Natural killer cell (primary cell): ENCODE results near the gene MBP. TPM values are rescaled to one million over a fixed set of nuclear protein-coding genes. Genes with fewer than 3 reads are reported as not detected.
A peak's percentile ranks its signal among the peaks of the same experiment; 100 is the strongest.

Source experiments
- ATAC-seq, 3 donors: fragments of 150-1000 bp in 2 of 3; fragments of 200-7000 bp in 1 of 3; cut with Tn5 transposase; 1 replicate in 1 of 3; 2 replicates in 2 of 3; pipeline ENCODE4 v1.10.0; 2021; ENCODE audit warnings: mild to moderate bottlenecking in 2 of 3, moderate library complexity in 2 of 3
- DNase-seq, 2 donors: peaks; one replicate each; pipeline versions ENCODE4 v3.0.0 to v3.0.0-alpha.2; 2013 to 2021; ENCODE audit warnings: mixed read lengths in 1 of 2
- H3K27ac ChIP-seq: one replicate; pipeline ENCODE4 v1.5.1; 2013; ENCODE audit warnings: mild to moderate bottlenecking, low read length
- H3K27me3 ChIP-seq: one replicate; pipeline ENCODE4 v1.6.1; 2013; ENCODE audit warnings: low read length; ENCODE audit not compliant: control insufficient read depth, insufficient read depth
- H3K36me3 ChIP-seq: one replicate; pipeline ENCODE4 v1.6.1; 2013; ENCODE audit warnings: low read length; ENCODE audit not compliant: control insufficient read depth, insufficient read depth
- H3K4me1 ChIP-seq: one replicate; pipeline ENCODE4 v1.6.1; 2013; ENCODE audit warnings: low read length; ENCODE audit not compliant: control insufficient read depth, insufficient read depth
- H3K4me3 ChIP-seq: one replicate; pipeline ENCODE4 v1.5.1; 2013; ENCODE audit warnings: low read length
- H3K9me3 ChIP-seq: one replicate; pipeline ENCODE4 v1.6.1; 2013; ENCODE audit warnings: low read length; ENCODE audit not compliant: control insufficient read depth, insufficient read depth
- H3K27ac Mint-ChIP-seq, 2 donors: one replicate each; pipeline ENCODE4 v1.8.0; 2022; ENCODE audit warnings: mild to moderate bottlenecking in 2 of 2, mixed read lengths in 2 of 2, moderate library complexity in 1 of 2
- H3K27me3 Mint-ChIP-seq, 2 donors: one replicate each; pipeline ENCODE4 v1.8.0; 2022; ENCODE audit warnings: low read depth in 2 of 2, mixed read lengths in 2 of 2
- H3K36me3 Mint-ChIP-seq: one replicate; pipeline ENCODE4 v1.8.0; 2022; ENCODE audit warnings: mixed read lengths
- H3K4me1 Mint-ChIP-seq, 2 donors: one replicate each; pipeline ENCODE4 v1.8.0; 2022; ENCODE audit warnings: mixed read lengths in 2 of 2
- H3K4me3 Mint-ChIP-seq: one replicate; pipeline ENCODE4 v1.8.0; 2022; ENCODE audit warnings: mild to moderate bottlenecking, moderate library complexity, mixed read lengths
- H3K9me3 Mint-ChIP-seq, 2 donors: one replicate each; pipeline ENCODE4 v1.8.0; 2022; ENCODE audit warnings: mixed read lengths in 2 of 2
- WGBS: methylation state at CpG from one replicate; pipeline ENCODE4 v1.1.7; 2013; ENCODE audit warnings: missing lambda C conversion rate; ENCODE audit not compliant: insufficient coverage; 5-methylcytosine and 5-hydroxymethylcytosine counted together
- intact Hi-C: fragments of 100-400 bp; cut with micrococcal nuclease; formaldehyde crosslinking; loops from one replicate; pipeline ENCODE4 v1.14.2; 2022
- total RNA-seq, 4 donors: library from RNA; stranded (reverse); fragments of 120-200 nt in 1 of 4; gene quantifications; one replicate each; pipeline versions ENCODE4 v1.2.3 to v1.2.4, GENCODE V29; 2013 to 2022
- TF ChIP-seq, protein P1 (sequence below): fragments of 200-600 bp; IDR thresholded peaks from one replicate; pipeline ENCODE4 v1.8.0; 2022; ENCODE audit warnings: antibody characterized with exemption

MBP gene
- total RNA-seq, 3 donors from 2014 or later (not counting 1 experiment from before 2014, with no cell fraction given), result 183 to 344 (median 325) TPM

DNA sequence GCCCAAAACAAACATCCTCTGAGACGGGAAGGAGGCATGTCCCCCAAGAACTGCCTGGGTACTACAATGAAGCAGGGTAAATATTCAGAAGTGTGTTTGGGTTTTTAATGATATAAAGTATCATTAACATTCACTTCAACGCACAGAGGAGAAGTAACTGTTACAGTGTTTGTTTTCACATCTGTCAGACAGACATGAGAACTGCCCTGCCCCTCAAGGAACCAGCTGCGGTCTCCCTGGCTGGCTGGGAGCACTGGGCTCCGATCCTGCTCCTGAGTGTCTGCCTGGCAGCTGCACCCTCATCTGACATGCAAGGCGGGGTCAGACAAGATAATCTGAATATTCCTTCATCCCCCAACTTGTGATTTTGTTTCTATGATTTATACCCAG lies 75.6 kb downstream of the MBP start:
- no peak for ATAC-seq
- Histone ChIP-seq H3K27ac (peak overlapping the region; percentile 92), H3K36me3 (peaks cover 4% of the 10 kb centered on the region), H3K4me3 (no peak overlapping the region), H3K27me3 (no peaks in the 10 kb centered on the region), H3K4me1 (peaks cover 94% of the 10 kb centered on the region), H3K9me3 (no peaks in the 10 kb centered on the region)
- TF ChIP-seq, protein P1, sequence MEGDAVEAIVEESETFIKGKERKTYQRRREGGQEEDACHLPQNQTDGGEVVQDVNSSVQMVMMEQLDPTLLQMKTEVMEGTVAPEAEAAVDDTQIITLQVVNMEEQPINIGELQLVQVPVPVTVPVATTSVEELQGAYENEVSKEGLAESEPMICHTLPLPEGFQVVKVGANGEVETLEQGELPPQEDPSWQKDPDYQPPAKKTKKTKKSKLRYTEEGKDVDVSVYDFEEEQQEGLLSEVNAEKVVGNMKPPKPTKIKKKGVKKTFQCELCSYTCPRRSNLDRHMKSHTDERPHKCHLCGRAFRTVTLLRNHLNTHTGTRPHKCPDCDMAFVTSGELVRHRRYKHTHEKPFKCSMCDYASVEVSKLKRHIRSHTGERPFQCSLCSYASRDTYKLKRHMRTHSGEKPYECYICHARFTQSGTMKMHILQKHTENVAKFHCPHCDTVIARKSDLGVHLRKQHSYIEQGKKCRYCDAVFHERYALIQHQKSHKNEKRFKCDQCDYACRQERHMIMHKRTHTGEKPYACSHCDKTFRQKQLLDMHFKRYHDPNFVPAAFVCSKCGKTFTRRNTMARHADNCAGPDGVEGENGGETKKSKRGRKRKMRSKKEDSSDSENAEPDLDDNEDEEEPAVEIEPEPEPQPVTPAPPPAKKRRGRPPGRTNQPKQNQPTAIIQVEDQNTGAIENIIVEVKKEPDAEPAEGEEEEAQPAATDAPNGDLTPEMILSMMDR, result no peak
- Mint-ChIP-seq H3K27ac (peak overlapping the region; percentile 87 to 98), H3K4me3 (peak overlapping the region; percentile 79), H3K27me3 (no peaks in the 10 kb centered on the region), H3K9me3 (no peaks in the 10 kb centered on the region), H3K36me3 (no peaks in the 10 kb centered on the region), H3K4me1 (peaks cover 85% of the 10 kb centered on the region in 2 donors)
- WGBS, result 38% methylated on average over 5 of the region's 5 CpGs
- intact Hi-C loops, result loop anchor here (5.0 kb wide), 1 partner anchor 35 kb away; no protein-coding TSS in a partner anchor
- peak in 1 of 2 donors; percentile 29 for DNase-seq

DNA sequence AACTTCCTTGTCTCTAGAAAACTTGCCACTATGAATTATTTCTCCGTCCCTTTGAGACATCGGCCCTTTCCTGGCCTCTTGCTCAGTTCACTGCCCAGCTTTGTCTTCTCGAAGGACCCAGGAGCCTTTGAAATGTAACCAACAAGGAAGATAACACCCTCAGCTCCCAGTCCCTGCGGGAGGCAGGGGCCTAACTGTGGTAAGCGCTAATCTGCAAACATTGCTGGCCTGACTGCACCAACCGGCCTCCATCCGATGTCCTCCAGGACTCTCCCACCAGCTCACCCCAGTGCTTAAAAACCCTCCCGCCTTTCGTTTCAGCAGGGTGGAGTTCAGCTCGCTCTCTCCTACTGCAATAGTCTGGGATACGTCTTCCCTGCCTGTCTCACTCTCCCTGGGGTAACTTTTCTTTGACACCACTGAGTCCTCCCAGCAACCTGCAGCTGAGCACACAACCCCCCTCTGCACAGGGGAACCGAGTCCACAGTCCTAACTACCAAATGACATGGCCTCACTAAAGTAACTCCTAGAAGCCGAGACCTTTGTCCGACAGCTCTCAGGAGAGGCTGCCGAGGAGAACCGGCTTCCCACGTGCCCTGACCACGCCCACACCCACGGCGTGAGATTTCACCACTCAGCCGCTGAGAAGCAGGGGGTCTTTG lies 76.1 kb downstream of the MBP start:
- H3K4me3 Mint-ChIP-seq, result peak overlapping the region; percentile 79
- H3K36me3 Mint-ChIP-seq, result no peaks in the 10 kb centered on the region
- ATAC-seq, result no peak
- peaks cover 7% of the 10 kb centered on the region for H3K36me3 ChIP-seq
- peak overlapping the region; percentile 87 to 98 for H3K27ac Mint-ChIP-seq
- H3K27me3 ChIP-seq, result no peaks in the 10 kb centered on the region
- TF ChIP-seq, protein P1, result no peak
- 29% methylated on average over 21 of the region's 21 CpGs for WGBS
- intact Hi-C loops, result loop anchor here (5.0 kb wide), 1 partner anchor 34 kb away; no protein-coding TSS in a partner anchor
- no peaks in the 10 kb centered on the region for H3K9me3 ChIP-seq
- no peaks in the 10 kb centered on the region for H3K27me3 Mint-ChIP-seq
- H3K4me1 Mint-ChIP-seq, result peaks cover 85% of the 10 kb centered on the region in 2 donors
- DNase-seq, result peak in 1 of 2 donors; percentile 39
- peak overlapping the region; percentile 92 for H3K27ac ChIP-seq
- no peak overlapping the region for H3K4me3 ChIP-seq
- H3K9me3 Mint-ChIP-seq, result no peaks in the 10 kb centered on the region
- H3K4me1 ChIP-seq, result peaks cover 94% of the 10 kb centered on the region

DNA sequence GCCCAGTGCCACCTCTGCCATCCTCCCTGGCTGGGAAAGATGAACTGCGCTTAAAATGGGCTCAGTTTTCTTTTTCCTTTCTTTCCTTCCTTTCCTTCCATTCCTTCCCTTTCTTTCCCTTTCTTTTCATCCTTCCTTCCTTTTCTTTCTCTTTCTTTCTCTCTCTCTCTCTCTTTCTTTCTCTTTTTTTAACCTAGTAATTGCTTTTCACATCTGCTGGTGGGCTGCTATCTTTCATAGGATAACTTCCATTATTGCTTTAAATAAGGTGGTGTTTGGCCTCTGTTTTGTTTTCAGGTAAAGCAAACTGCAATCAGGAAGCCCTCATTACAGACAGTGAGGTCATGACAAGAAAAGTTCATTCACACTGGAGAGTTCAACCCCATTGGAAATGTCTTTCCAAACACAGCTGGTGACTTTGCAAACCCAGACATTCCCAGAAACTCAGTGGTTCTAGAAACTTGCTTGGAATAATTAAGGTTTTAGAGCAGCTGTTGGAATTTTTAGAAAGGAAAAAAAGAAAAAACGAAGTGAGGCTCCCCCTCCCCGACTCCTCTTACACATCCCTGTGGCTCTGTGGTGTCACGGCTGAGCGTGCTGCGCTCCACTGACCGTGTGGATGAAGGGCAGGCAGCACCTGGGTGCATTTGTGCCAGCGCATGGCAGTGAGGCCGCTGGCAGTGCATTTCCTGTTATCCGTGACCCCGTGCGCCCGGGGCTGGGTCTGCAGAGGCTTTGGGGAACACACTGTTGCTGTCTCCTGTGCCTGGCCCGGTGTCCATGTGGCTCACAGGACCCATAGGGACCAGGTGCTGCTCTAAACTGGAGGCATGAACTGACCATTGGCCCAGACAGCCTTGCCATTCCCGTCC lies 76.9 kb downstream of the MBP start:
- Histone ChIP-seq H3K36me3 (peaks cover 10% of the 10 kb centered on the region), H3K9me3 (no peaks in the 10 kb centered on the region), H3K27me3 (no peaks in the 10 kb centered on the region), H3K4me1 (peaks cover 90% of the 10 kb centered on the region), H3K4me3 (no peak overlapping the region), H3K27ac (peak overlapping the region; percentile 92)
- WGBS, result 9% methylated on average over 15 of the region's 15 CpGs
- intact Hi-C loops, result loop anchor here (1.0 to 5.0 kb wide), 4 partner anchors 10 to 55 kb away; no protein-coding TSS in a partner anchor
- TF ChIP-seq, protein P1, result no peak
- H3K4me1 Mint-ChIP-seq, result peaks cover 82% of the 10 kb centered on the region in 2 donors
- ATAC-seq, result peak in 1 of 3 donors; percentile 14
- no peaks in the 10 kb centered on the region for H3K9me3 Mint-ChIP-seq
- H3K27me3 Mint-ChIP-seq, result no peaks in the 10 kb centered on the region
- H3K36me3 Mint-ChIP-seq, result no peaks in the 10 kb centered on the region
- peak overlapping the region; percentile 79 for H3K4me3 Mint-ChIP-seq
- DNase-seq, result peak; percentile 39 to 53
- peak overlapping the region; percentile 87 to 98 for H3K27ac Mint-ChIP-seq
